Renal cortical epithelial cell (primary cell): ENCODE results near the gene PTGFR. TPM values are rescaled to one million over a fixed set of nuclear protein-coding genes. Genes with fewer than 3 reads are reported as not detected.
A peak's percentile ranks its signal among the peaks of the same experiment; 100 is the strongest.

Experiments used
- DNase-seq: peaks from one replicate; pipeline ENCODE4 v3.0.0-alpha.2; 2011; ENCODE audit warnings: low read depth
- total RNA-seq: library from RNA; depleted of rRNA; stranded (reverse); fragments of >200 nt; gene quantifications from 2 replicates; pipeline ENCODE4 v1.2.3, GENCODE V29; 2014

PTGFR gene
- total RNA-seq: 4.9 and 35.2 TPM in 2 replicates

- DNase-seq: no peak
Measured at GRCh38 chr1:78490861-78491450, at the start of gene PTGFR. Gene PTGFR (plus strand): TSS chr1:78490974. CDS start chr1:78492744, 1,770 bp downstream.

GRCh38 chr1:78441921-78442320, 48.9 kb upstream of the PTGFR start:
- DNase-seq: peak; percentile 76

- peak; percentile 38 for DNase-seq
Measured at GRCh38 chr1:78447086-78447485, 43.7 kb upstream of the PTGFR start.

GRCh38 chr1:78464449-78464891, 26.3 kb upstream of the PTGFR start:
- peak; percentile 60 for DNase-seq

GRCh38 chr1:78465143-78465542, 25.6 kb upstream of the PTGFR start:
- DNase-seq: no peak

GRCh38 chr1:78468521-78468920, 22.3 kb upstream of the PTGFR start:
- no peak for DNase-seq

- no peak for DNase-seq
Measured at GRCh38 chr1:78469576-78469975, 21.2 kb upstream of the PTGFR start.

GRCh38 chr1:78471890-78472620, 18.7 kb upstream of the PTGFR start:
- DNase-seq: no peak

- peak; percentile 16 for DNase-seq
Measured at GRCh38 chr1:78472851-78473496, 17.8 kb upstream of the PTGFR start.

- no peak for DNase-seq
Measured at GRCh38 chr1:78474092-78474491, 16.7 kb upstream of the PTGFR start.

GRCh38 chr1:78475888-78476610, 14.7 kb upstream of the PTGFR start:
- peak; percentile 57 for DNase-seq

GRCh38 chr1:78483903-78484302, 6.9 kb upstream of the PTGFR start:
- no peak for DNase-seq

- DNase-seq: peak; percentile 64
Measured at GRCh38 chr1:78491451-78492071, 787 bp downstream of the PTGFR start.

GRCh38 chr1:78492386-78492950, 1.7 kb downstream of the PTGFR start:
- DNase-seq: no peak

GRCh38 chr1:78493451-78493850, 2.7 kb downstream of the PTGFR start:
- no peak for DNase-seq

- peak; percentile 50 for DNase-seq
Measured at GRCh38 chr1:78497201-78497600, 6.4 kb downstream of the PTGFR start.

GRCh38 chr1:78500529-78500928, 9.8 kb downstream of the PTGFR start:
- no peak for DNase-seq

GRCh38 chr1:78501203-78501602, 10.4 kb downstream of the PTGFR start:
- no peak for DNase-seq

GRCh38 chr1:78511334-78511733, 20.6 kb downstream of the PTGFR start:
- no peak for DNase-seq

GRCh38 chr1:78516716-78517115, 25.9 kb downstream of the PTGFR start:
- no peak for DNase-seq

GRCh38 chr1:78519446-78519845, 28.7 kb downstream of the PTGFR start:
- DNase-seq: peak; percentile 9
